ENCODE measurements around the gene CPNE4.

GRCh38 chr3:132079147-132079546 lies 44.3 kb upstream of the CPNE4 start:
- no peak for TF ChIP-seq EZH2 (IDR thresholded peaks at IDR 0.05)
- TF ChIP-seq POLR2AphosphoS5 (IDR thresholded peaks at IDR 0.05; ENCODE audit: borderline replicate concordance, low read depth, low read length), result no peak
- no peak for TF ChIP-seq FOXP2 (optimal IDR thresholded peaks at IDR 0.05; ENCODE audit: control extremely low read depth, extremely low read length, insufficient read depth)

All from SK-N-MC (cell line).